GM21381 (cell line): ENCODE data around the gene CXCR5.

Source experiments
- ATAC-seq: cut with Tn5 transposase; IDR thresholded peaks from one replicate; pipeline ENCODE4 v1.9.1; 2021; ENCODE audit warnings: mild to moderate bottlenecking, moderate library complexity; ENCODE audit not compliant: unreplicated experiment

Gene CXCR5

GRCh38 chr11:118911880-118912741 is 28.4 kb downstream of the CXCR5 start:
- ATAC-seq = no peak

- no peak for ATAC-seq
Observed at GRCh38 chr11:118912742-118913410, 29.2 kb downstream of the CXCR5 start.

DNA sequence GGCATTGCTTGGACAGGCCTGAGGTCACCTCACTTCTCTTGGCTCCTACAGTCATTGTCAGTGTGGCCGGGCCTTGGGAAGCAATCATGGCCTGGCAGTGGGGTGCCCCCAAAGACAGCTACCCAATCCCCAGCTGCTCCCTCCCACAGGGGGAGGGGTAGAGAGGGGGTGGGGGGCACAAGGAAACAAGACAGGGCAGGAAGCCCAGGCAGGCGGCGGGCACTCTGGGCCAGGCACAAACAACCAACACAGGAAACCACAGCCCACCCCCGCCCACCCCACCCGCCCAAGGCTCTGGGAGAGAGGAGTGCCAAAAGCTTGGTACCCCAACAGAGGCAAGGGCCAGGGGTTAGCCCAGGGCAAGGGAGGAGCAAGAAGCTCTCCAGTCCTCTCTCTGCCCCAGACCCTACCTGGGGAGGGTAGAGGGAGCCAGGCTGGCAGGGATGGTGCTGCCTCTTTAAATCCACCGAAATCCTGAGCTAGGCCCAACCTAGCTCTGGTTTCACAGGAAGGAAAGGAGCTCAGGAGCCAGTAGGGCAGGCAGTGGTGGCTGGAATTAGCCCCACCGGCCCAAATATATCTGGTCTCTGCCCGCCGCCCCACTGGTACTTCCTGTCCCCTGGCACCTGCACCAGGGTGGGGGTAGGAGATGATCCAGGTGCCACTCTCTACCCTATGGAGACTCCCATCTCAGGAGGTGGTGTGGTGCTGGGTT is 29.9 kb downstream of the CXCR5 start:
- no peak for ATAC-seq

- ATAC-seq = no peak
Observed at GRCh38 chr11:118914178-118914918, 30.7 kb downstream of the CXCR5 start.

DNA sequence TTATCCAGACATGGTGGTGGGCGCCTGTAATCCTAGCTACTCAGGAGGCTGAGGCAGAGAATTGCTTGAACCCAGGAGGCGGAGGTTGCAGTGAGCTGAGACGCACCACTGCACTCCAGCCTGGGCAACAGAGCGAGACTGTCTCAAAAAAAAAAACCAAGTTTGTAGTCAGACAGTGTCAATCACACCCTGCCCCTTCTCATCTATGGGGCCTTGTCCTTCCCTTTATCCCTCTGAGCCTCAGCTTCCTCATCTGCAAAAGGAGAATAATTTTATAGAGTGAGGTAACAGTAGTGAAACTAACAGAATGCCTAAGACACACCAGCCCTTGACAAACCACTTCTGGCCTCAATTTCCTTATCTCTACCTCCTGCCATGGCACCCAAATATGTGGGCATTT is 31.3 kb downstream of the CXCR5 start:
- ATAC-seq = no peak

GRCh38 chr11:118915396-118915795 is 31.7 kb downstream of the CXCR5 start:
- no peak for ATAC-seq

- no peak for ATAC-seq
Observed at GRCh38 chr11:118915941-118916841, 32.5 kb downstream of the CXCR5 start.

GRCh38 chr11:118916842-118917388 is 33.2 kb downstream of the CXCR5 start:
- no peak for ATAC-seq

GRCh38 chr11:118917481-118918127 is 33.9 kb downstream of the CXCR5 start:
- ATAC-seq = no peak

DNA sequence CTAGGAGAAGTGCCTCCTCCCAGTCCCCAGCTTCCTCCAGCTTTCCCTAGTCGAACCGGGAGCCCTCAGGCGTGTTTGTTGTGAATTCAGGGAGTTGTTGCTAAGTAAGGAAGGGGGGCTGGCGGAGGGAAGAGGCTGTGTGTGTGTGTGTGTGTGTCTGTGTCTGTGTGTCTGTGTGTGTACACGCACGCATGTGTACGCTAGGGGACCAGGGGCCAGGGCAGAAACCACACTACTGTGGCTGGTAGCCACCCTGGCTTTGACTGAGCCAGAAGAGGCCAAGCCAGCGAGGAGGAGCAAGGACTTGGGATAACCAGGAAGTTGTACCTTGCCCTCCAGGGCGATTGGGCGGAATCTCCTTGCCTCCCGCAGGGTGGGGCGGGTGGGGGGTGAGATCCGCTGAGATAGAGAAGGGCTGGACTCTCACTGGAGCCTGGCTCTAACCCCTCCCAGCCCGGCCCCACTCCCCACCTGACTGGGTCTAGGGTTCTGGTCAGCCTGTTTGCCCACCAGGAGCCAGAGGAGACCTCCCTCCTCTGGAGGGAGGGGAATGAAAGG is 34.5 kb downstream of the CXCR5 start:
- ATAC-seq = no peak

DNA sequence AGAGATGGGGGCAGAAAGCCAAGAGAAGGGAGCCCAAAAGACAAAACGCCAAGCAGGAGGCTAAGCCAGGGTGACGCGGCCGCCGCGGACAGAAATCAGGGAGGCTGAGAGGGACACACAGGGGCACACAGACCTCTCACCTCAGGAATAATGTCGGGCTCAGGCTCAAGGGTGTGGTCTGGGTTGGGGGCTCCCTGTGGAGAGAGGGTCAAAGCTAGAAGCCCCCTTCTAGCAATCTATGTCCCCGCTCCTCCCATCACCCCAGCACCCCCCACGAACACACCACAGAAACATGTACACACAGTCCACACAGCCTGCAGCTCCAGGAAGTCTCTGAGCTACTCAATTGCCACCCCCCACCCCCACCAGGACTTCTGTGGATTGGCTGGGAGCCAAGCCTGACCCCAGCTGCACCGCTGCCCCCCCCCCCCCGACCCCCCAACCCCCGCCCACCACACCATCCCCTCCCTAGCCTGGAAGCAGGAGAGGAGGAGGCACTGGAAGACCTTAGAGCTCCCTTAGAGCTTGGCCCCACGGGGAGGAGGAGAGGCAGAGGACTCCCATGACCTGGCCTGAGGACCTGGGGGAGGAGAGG is 35.1 kb downstream of the CXCR5 start:
- no peak for ATAC-seq

DNA sequence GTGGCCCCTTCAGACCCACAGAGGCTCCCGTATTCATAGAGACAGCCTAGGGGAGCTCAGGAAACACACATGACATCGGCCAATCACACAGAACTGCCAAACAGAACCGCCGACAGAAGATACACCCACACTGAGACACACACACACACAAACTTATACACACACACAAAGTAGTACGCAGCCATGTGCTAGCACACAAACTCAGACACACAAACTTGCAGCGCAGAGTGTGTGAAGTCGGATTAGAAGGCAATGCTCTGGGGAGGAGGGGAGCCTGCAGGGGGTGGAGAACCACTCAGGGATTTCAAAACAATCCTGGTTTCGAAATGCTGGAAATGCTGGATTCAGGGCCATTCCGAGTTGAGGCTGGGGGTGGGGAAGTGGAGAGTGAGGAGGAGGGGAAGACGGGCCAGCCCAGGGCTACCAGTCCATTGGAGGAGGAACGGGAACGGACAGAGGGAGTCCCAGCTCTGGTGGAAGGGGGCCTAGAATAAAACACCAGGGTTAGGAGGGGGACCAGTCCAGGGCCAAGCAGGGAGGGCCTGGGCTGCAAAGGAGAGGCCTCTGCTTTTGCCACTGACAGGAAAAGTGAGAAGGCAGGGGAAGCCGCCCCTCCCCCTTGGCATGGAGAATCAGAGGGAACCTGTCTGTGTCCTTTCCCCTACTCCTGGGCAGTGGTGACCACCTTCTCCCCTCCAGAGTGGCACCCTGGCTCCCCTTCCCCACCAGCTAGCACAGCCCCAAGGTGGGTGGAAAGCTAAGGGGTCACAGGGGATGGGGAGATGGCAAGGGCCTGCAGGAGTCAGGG is 37.6 kb downstream of the CXCR5 start:
- no peak for ATAC-seq

GRCh38 chr11:118921929-118922744 is 38.4 kb downstream of the CXCR5 start:
- ATAC-seq = no peak

DNA sequence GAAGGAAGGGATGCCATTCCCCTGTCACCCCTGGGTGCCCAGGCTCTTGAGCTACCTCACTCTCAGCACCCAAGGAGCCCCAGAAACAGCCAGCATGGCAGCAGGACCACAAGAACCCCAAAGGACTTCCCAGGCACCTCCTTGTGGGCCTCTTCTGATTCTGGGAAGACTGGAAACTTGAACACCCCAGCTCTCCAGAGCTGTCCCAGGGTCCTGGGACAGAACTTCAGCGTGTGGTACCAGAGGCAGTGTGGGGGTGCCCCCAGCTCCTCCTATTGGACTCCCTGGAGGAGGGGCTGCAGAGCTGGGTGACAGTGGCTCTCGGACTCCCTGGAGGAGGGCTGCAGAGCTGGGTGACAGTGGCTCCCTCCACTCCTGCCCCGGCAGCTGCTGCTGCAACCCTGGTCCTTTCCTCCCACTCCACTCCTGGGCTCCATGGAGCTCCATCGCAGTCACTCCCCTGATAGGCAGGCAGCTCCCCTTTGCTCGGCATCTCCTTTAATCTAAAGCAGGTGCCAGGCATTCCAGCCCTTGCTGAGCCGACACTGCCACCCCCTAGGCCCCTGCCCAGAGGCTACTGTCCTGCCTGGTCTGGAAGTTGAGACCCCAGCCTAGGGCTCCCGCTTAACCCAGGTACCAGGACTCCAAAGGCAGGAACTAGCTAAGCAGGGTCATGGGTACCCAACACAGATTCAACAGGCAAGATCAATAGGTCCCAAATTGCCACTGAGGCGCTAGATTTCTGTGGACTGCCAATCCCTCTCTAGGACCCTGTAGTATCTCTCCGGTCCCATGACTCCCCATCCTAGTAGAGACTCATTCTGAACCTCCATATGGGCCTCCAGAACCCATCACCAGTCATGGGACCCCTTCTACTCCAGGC is 39.3 kb downstream of the CXCR5 start:
- no peak for ATAC-seq

DNA sequence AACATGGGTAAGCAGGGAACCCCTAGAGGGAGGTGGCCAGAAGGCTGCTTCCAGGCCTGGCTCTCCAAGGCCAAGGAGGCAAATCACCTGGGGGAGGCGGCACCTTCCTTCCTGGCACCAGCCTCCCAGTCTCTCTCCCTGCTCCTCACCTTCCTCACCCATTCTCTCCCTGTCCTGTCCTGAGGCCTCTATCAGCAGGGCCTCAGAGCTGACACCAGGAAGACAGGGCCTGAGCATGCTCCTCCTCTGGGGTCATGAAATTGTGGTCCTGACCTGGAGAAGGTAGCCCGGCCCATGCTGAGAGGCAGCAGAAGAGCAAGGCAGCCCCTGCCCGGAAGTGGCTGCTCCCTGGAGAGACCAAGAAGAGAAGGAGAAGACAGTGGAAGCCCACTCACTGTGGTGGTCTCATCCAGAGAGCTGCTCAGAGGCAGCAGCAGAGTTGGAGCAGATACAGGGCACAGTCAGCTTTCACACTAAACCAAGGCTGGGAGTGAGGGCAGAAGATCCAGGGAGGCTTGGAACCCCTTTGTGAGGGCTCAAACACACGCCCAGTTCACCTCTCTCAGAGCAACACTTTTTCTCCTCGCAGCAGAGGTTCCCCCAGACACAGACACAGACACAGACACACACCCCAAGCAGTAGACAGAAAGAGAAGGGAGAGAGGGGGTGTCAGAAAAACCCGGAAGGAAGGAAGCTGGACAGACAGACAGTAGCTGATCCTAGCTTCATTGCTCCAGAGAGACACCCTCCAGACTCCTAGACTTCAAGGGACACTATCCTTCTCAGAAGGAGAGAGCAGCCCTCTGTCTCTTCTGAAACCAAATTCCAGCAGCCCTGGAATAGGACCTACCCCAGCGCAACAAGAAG is 40.3 kb downstream of the CXCR5 start:
- no peak for ATAC-seq
